OCI-LY3 (cell line): Measurements from ENCODE around the gene HHAT.

Source experiments
- EZH2phosphoT487 ChIP-seq: fragments of 200-600 bp; shearing (Covaris generic); IDR thresholded peaks from 2 replicates; pipeline ENCODE4 v1.6.1; 2018; ENCODE audit warnings: antibody characterized with exemption, mixed run types, low read depth
- TF ChIP-seq, protein P1 (sequence below): fragments of 200-600, 300-600 bp; sonication (generic); IDR thresholded peaks from 2 replicates; pipeline ENCODE4 v1.5.1; 2014; ENCODE audit warnings: antibody characterized with exemption, low read length, low read depth

GRCh38 chr1:210400043-210400840 lies 71.5 kb downstream of the HHAT start:
- TF ChIP-seq, protein P1, sequence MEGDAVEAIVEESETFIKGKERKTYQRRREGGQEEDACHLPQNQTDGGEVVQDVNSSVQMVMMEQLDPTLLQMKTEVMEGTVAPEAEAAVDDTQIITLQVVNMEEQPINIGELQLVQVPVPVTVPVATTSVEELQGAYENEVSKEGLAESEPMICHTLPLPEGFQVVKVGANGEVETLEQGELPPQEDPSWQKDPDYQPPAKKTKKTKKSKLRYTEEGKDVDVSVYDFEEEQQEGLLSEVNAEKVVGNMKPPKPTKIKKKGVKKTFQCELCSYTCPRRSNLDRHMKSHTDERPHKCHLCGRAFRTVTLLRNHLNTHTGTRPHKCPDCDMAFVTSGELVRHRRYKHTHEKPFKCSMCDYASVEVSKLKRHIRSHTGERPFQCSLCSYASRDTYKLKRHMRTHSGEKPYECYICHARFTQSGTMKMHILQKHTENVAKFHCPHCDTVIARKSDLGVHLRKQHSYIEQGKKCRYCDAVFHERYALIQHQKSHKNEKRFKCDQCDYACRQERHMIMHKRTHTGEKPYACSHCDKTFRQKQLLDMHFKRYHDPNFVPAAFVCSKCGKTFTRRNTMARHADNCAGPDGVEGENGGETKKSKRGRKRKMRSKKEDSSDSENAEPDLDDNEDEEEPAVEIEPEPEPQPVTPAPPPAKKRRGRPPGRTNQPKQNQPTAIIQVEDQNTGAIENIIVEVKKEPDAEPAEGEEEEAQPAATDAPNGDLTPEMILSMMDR: peak; percentile 93
- TF ChIP-seq EZH2phosphoT487: no peak
